Fibroblast of pulmonary artery (primary cell): ENCODE data around the gene SPDYE17.
"Not testable (repeated sequence)": the region's sequence is repeated elsewhere in the genome, so short reads cannot be mapped to it uniquely, and the experiment has no call there.

Experiments used
- DNase-seq: peaks from one replicate; pipeline ENCODE4 v3.0.0-alpha.2; 2010; ENCODE audit warnings: low read depth
- H3K4me3 ChIP-seq: replicated peaks from 2 replicates; pipeline ENCODE4 v1.5.1; 2011; ENCODE audit warnings: low read depth, mild to moderate bottlenecking, control low read depth, low read length, moderate library complexity

Gene SPDYE17

DNA sequence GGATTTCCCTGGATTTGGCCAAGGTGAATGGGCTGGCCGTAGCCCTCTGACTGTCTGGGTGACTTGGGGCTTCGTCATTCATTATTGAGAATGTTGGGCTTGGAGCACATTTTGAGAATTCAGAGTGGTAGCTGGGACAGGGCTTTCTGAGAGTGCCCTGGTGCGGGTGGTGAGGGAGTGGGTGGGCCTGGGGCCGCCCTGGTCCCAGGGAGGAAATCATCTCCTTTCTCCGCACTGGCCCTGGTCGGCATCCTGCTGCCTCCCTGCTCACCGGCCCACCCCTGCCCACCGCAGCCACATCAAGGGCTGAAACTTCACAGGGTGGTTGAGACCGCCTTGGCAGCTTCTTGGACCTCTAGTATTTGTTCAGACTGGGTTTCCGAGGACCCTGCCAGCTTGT is 49.7 kb downstream of the SPDYE17 start:
- not testable (repeated sequence) for DNase-seq, H3K4me3 ChIP-seq

GRCh38 chr7:76981187-76981970 is 50.8 kb downstream of the SPDYE17 start:
- DNase-seq, H3K4me3 ChIP-seq: not testable (repeated sequence)

DNA sequence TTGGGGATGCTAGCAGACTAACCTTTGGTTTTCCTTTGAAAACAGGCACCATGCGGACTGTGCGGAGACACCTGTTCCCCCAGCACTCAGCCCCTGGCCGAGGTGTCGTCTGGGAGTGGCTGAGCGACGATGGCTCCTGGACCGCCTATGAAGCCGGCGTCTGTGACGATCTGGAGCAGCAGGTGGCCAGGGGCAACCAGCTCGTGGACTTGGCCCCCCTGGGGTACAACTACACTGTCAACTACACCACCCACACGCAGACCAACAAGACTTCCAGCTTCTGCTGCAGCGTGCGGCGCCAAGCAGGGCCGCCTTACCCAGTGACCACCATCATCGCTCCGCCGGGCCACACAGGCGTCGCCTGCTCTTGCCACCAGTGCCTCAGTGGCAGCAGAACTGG is 51.6 kb downstream of the SPDYE17 start:
- not testable (repeated sequence) for H3K4me3 ChIP-seq, DNase-seq

GRCh38 chr7:76977761-76978367 is 54.3 kb downstream of the SPDYE17 start:
- DNase-seq, H3K4me3 ChIP-seq: not testable (repeated sequence)

- H3K4me3 ChIP-seq, DNase-seq: not testable (repeated sequence)
These were observed 57.2 kb downstream of the SPDYE17 start for GRCh38 chr7:76974793-76975579.

DNA sequence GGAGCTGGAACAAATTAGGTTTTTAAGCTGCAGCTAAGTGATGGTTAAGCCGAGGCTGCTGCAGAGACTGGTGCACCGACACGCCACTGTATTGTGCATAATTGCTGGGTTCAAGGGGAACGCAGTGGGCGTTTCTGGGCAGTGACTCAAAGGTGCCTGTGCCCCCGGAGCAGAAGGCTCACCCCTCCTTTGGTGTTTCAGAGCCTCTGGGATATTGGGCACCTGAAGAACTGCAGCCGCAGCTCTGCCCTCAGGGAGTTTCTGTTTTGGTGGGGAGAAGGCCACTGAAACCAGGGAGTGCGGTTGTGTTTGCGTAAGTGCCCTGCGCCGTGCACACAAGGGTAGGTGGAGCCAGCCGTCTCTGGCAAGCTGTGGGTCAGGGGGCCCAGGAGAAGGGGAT is 57.8 kb downstream of the SPDYE17 start:
- not testable (repeated sequence) for DNase-seq, H3K4me3 ChIP-seq

- DNase-seq, H3K4me3 ChIP-seq: not testable (repeated sequence)
These were observed 59.8 kb downstream of the SPDYE17 start for GRCh38 chr7:76972391-76972790.
